WTC11 (cell line): ENCODE data around the gene FDXR. TPM values are rescaled to one million over a fixed set of nuclear protein-coding genes. Genes with fewer than 3 reads are reported as not detected.

Experiments
- ATAC-seq: fragments of 200-7000 bp; cut with Tn5 transposase; 2 replicates; pipeline ENCODE4 v1.10.0; 2021; ENCODE audit warnings: mild to moderate bottlenecking, moderate library complexity
- CTCF ChIA-PET: fragments of 300-600 bp; sonication (Branson Sonifier 250); formaldehyde crosslinking; loops from one replicate; lab custom pipeline; 2021; ENCODE audit warnings: antibody characterized with exemption; lab: Charles Lee
- POLR2A ChIA-PET: fragments of 350-600 bp; sonication (Branson Sonifier 250); formaldehyde crosslinking; loops from one replicate; lab custom pipeline; 2021; ENCODE audit warnings: antibody characterized with exemption; lab: Charles Lee
- DNase-seq: peaks from one replicate; pipeline ENCODE4 v3.0.0; 2021; ENCODE audit warnings: low spot score
- H3K27ac Mint-ChIP-seq: 2 replicates; pipeline ENCODE4 v1.8.0; 2021; ENCODE audit warnings: mixed read lengths
- H3K27me3 Mint-ChIP-seq: 2 replicates; pipeline ENCODE4 v1.8.0; 2021; ENCODE audit warnings: low read depth, mild to moderate bottlenecking, moderate library complexity, mixed read lengths
- H3K36me3 Mint-ChIP-seq: 2 replicates; pipeline ENCODE4 v1.8.0; 2021; ENCODE audit warnings: mixed read lengths
- H3K4me1 Mint-ChIP-seq: 2 replicates; pipeline ENCODE4 v1.8.0; 2022; ENCODE audit warnings: mixed read lengths
- H3K4me3 Mint-ChIP-seq: 2 replicates; pipeline ENCODE4 v1.8.0; 2021; ENCODE audit warnings: mild to moderate bottlenecking, moderate library complexity, mixed read lengths
- H3K9me3 Mint-ChIP-seq: 2 replicates; pipeline ENCODE4 v1.8.0; 2021; ENCODE audit warnings: mixed read lengths
- ATF1 ChIP-seq: sonication (generic); formaldehyde crosslinking; IDR thresholded peaks from 2 replicates; pipeline ENCODE4 v1.8.1; 2023; ENCODE audit warnings: mild to moderate bottlenecking, moderate library complexity, missing genetic modification reagents
- ETV6 ChIP-seq: sonication (generic); formaldehyde crosslinking; IDR thresholded peaks from 2 replicates; pipeline ENCODE4 v1.8.1; 2022; ENCODE audit warnings: mild to moderate bottlenecking, missing genetic modification reagents
- HMGA2 ChIP-seq: fragments of 250-450 bp; sonication (Bioruptor Pico); IDR thresholded peaks from 2 replicates; pipeline ENCODE4 v1.4.0; 2021; ENCODE audit warnings: mild to moderate bottlenecking, moderate library complexity
- IRF2 ChIP-seq: sonication (generic); formaldehyde crosslinking; IDR thresholded peaks from 2 replicates; pipeline ENCODE4 v1.8.0; 2022; ENCODE audit warnings: low read depth, missing genetic modification reagents, borderline replicate concordance
- JUN ChIP-seq: sonication (generic); formaldehyde crosslinking; IDR thresholded peaks from 2 replicates; pipeline ENCODE4 v1.8.0; 2023; ENCODE audit warnings: mild to moderate bottlenecking, missing genetic modification reagents
- NFE2L1 ChIP-seq: sonication (generic); formaldehyde crosslinking; IDR thresholded peaks from 2 replicates; pipeline ENCODE4 v1.8.1; 2023; ENCODE audit warnings: missing genetic modification reagents
- OVOL2 ChIP-seq: fragments of 250-450 bp; sonication (Bioruptor Pico); IDR thresholded peaks from 2 replicates; pipeline ENCODE4 v1.9.0; 2021; ENCODE audit warnings: mild to moderate bottlenecking, borderline replicate concordance
- PREB ChIP-seq: sonication (generic); formaldehyde crosslinking; IDR thresholded peaks from 2 replicates; pipeline ENCODE4 v1.8.1; 2022; ENCODE audit warnings: mild to moderate bottlenecking, missing genetic modification reagents, moderate library complexity, borderline replicate concordance
- PRRX2 ChIP-seq: fragments of 250-450 bp; sonication (Bioruptor Pico); IDR thresholded peaks from 2 replicates; pipeline ENCODE4 v1.8.0; 2021; ENCODE audit warnings: mild to moderate bottlenecking
- RELA ChIP-seq: sonication (generic); formaldehyde crosslinking; IDR thresholded peaks from 2 replicates; pipeline ENCODE4 v1.8.1; 2022; ENCODE audit warnings: missing genetic modification reagents, mild to moderate bottlenecking, borderline replicate concordance
- SMAD3 ChIP-seq: sonication (generic); formaldehyde crosslinking; IDR thresholded peaks from 2 replicates; pipeline ENCODE4 v1.8.0; 2022; ENCODE audit warnings: missing genetic modification reagents, mild to moderate bottlenecking, borderline replicate concordance
- SMAD4 ChIP-seq: sonication (generic); formaldehyde crosslinking; IDR thresholded peaks from 2 replicates; pipeline ENCODE4 v1.8.0; 2022; ENCODE audit warnings: mild to moderate bottlenecking, missing genetic modification reagents
- TEAD4 ChIP-seq: sonication (generic); formaldehyde crosslinking; IDR thresholded peaks from 2 replicates; pipeline ENCODE4 v1.8.0; 2022; ENCODE audit warnings: mild to moderate bottlenecking, missing genetic modification reagents
- ZBTB21 ChIP-seq: sonication (generic); formaldehyde crosslinking; IDR thresholded peaks from 2 replicates; pipeline ENCODE4 v1.8.1; 2023; ENCODE audit warnings: mild to moderate bottlenecking, missing genetic modification reagents, borderline replicate concordance
- ZNF121 ChIP-seq: sonication (generic); formaldehyde crosslinking; IDR thresholded peaks from 2 replicates; pipeline ENCODE4 v1.8.0; 2023; ENCODE audit warnings: missing genetic modification reagents
- ZNF263 ChIP-seq: sonication (generic); formaldehyde crosslinking; IDR thresholded peaks from 2 replicates; pipeline ENCODE4 v1.8.1; 2022; ENCODE audit warnings: low read depth, mild to moderate bottlenecking, moderate library complexity, missing genetic modification reagents
- ZNF423 ChIP-seq: fragments of 250-450 bp; sonication (Bioruptor Pico); IDR thresholded peaks from 2 replicates; pipeline ENCODE4 v2.1.2; 2022; ENCODE audit warnings: mild to moderate bottlenecking, moderate library complexity
- total RNA-seq: library from RNA; stranded (reverse); gene quantifications from 3 replicates; pipeline ENCODE4 v1.2.3, GENCODE V29; 2021
- TF ChIP-seq, protein P1 (sequence below): fragments of 250-450 bp; sonication (Bioruptor Pico); IDR thresholded peaks from 2 replicates; pipeline ENCODE4 v1.9.0; 2021; ENCODE audit warnings: moderate library complexity, mild to moderate bottlenecking, inconsistent platforms, borderline replicate concordance
- TF ChIP-seq, protein P2 (sequence below): sonication (generic); formaldehyde crosslinking; IDR thresholded peaks from 2 replicates; pipeline ENCODE4 v1.8.1; 2022; ENCODE audit warnings: low read depth, mild to moderate bottlenecking, moderate library complexity, missing genetic modification reagents, borderline replicate concordance
- TF ChIP-seq, protein P3 (sequence below): sonication (generic); formaldehyde crosslinking; IDR thresholded peaks from 2 replicates; pipeline ENCODE4 v1.8.1; 2023; ENCODE audit warnings: mild to moderate bottlenecking, missing genetic modification reagents, borderline replicate concordance
- TF ChIP-seq, protein P4 (sequence below): sonication (generic); formaldehyde crosslinking; IDR thresholded peaks from 2 replicates; pipeline ENCODE4 v1.8.0; 2022; ENCODE audit warnings: mild to moderate bottlenecking, missing genetic modification reagents

Gene FDXR
- total RNA-seq, 1 experiment from 2014 or later = 52.8 TPM

DNA sequence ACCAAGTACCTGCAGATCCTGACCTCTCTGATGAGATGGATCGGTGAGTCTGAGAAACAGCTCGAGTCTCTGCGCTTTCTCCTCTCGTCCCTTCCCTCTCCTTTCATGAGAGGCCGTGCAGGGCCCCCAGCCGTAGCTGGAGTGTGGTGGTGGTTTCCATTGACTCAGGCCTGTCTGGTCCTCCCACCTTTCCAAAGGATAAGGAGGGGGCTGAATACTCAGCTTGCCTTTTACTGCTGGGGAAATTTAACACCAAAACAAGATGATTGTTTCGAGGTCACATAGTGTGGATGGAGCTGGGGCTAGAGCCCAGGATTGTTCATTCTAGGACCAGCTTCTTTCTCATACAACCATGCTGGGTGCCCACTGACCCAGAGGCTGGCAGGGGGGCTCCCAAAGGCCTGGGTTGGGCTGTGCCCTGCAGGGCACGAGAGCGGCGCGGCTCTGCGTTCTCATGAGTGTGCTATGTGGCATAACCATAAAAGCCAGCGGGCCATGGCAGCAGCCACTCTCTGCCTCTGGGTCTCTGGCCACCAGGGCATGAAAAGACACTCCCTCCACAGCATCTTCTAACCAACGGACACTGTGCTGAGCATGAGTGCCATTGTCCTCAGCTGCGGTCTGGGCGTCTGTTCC is 52.9 kb downstream of the FDXR start:
- H3K27me3 Mint-ChIP-seq = peaks cover 2% of the 10 kb centered on the region; the same call in 1 of the 2 replicates
- no peaks in the 10 kb centered on the region; the same call in 1 of the 2 replicates for H3K36me3 Mint-ChIP-seq
- no peak for ATAC-seq
- DNase-seq = no peak
- no peaks in the 10 kb centered on the region for H3K4me1 Mint-ChIP-seq
- H3K27ac Mint-ChIP-seq = no peak overlapping the region
- TF ChIP-seq, protein P1, sequence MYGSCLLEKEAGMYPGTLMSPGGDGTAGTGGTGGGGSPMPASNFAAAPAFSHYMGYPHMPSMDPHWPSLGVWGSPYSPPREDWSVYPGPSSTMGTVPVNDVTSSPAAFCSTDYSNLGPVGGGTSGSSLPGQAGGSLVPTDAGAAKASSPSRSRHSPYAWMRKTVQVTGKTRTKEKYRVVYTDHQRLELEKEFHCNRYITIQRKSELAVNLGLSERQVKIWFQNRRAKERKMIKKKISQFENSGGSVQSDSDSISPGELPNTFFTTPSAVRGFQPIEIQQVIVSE (CRISPR knock-in tag) = no peak
- TF ChIP-seq ZNF121 (CRISPR knock-in tag) (no peak), HMGA2 (CRISPR knock-in tag) (no peak), ZNF423 (CRISPR knock-in tag) (no peak), RELA (CRISPR knock-in tag) (no peak)
- TF ChIP-seq, protein P2, sequence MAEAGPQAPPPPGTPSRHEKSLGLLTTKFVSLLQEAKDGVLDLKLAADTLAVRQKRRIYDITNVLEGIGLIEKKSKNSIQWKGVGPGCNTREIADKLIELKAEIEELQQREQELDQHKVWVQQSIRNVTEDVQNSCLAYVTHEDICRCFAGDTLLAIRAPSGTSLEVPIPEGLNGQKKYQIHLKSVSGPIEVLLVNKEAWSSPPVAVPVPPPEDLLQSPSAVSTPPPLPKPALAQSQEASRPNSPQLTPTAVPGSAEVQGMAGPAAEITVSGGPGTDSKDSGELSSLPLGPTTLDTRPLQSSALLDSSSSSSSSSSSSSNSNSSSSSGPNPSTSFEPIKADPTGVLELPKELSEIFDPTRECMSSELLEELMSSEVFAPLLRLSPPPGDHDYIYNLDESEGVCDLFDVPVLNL (CRISPR knock-in tag) = no peak
- no peak overlapping the region for H3K4me3 Mint-ChIP-seq
- no peaks in the 10 kb centered on the region for H3K9me3 Mint-ChIP-seq
- ChIA-PET POLR2A (no interaction called here), CTCF (interaction anchor here (0.9 to 1.5 kb wide), 3 partner anchors 20 to 41 kb away, joined by 3 read pairs; no protein-coding TSS in a partner anchor)

DNA sequence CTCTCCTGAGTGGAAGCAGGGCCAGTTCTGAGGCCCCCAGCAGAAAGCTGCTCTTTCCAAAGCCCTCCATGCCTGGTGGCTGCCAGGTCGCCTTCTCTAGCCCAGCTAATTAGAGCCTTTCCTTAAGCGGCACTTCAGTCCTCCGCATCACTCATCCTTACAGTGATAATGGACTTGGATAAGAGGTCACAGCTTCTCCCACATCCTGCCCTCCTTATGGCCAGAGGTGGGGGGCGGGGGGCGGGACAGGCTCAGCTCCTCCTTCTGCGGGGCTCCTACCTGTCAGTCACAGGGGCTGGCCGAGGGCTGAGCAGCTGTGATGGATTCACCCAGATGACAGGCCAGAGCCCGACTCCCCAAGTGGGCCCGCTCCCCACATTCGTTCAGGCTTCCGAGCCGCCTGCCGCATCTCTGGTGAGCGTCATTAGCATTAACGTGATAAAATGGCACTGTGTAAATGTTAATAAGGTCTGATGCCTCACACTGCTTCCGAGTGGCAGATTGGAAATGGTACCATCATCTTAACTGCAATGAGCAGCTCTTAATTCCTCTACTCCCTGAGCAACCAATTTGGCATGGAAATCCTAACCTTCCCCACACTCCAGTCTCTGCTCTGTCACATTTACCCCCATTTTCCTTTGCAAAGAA is 54.4 kb downstream of the FDXR start:
- H3K27me3 Mint-ChIP-seq = peaks cover 2% of the 10 kb centered on the region; the same call in 1 of the 2 replicates
- H3K4me3 Mint-ChIP-seq = no peak overlapping the region
- no peak for ATAC-seq
- TF ChIP-seq SMAD3 (CRISPR knock-in tag) (no peak), ATF1 (CRISPR knock-in tag) (no peak), TEAD4 (CRISPR knock-in tag) (no peak), JUN (CRISPR knock-in tag) (no peak), OVOL2 (CRISPR knock-in tag) (no peak), ZNF263 (CRISPR knock-in tag) (no peak), ETV6 (no peak), PREB (CRISPR knock-in tag) (no peak), NFE2L1 (no peak), IRF2 (no peak), PRRX2 (CRISPR knock-in tag) (no peak), SMAD4 (CRISPR knock-in tag) (no peak), ZBTB21 (CRISPR knock-in tag) (no peak)
- TF ChIP-seq, protein P3, sequence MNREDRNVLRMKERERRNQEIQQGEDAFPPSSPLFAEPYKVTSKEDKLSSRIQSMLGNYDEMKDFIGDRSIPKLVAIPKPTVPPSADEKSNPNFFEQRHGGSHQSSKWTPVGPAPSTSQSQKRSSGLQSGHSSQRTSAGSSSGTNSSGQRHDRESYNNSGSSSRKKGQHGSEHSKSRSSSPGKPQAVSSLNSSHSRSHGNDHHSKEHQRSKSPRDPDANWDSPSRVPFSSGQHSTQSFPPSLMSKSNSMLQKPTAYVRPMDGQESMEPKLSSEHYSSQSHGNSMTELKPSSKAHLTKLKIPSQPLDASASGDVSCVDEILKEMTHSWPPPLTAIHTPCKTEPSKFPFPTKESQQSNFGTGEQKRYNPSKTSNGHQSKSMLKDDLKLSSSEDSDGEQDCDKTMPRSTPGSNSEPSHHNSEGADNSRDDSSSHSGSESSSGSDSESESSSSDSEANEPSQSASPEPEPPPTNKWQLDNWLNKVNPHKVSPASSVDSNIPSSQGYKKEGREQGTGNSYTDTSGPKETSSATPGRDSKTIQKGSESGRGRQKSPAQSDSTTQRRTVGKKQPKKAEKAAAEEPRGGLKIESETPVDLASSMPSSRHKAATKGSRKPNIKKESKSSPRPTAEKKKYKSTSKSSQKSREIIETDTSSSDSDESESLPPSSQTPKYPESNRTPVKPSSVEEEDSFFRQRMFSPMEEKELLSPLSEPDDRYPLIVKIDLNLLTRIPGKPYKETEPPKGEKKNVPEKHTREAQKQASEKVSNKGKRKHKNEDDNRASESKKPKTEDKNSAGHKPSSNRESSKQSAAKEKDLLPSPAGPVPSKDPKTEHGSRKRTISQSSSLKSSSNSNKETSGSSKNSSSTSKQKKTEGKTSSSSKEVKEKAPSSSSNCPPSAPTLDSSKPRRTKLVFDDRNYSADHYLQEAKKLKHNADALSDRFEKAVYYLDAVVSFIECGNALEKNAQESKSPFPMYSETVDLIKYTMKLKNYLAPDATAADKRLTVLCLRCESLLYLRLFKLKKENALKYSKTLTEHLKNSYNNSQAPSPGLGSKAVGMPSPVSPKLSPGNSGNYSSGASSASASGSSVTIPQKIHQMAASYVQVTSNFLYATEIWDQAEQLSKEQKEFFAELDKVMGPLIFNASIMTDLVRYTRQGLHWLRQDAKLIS (CRISPR knock-in tag) = no peak
- TF ChIP-seq, protein P4, sequence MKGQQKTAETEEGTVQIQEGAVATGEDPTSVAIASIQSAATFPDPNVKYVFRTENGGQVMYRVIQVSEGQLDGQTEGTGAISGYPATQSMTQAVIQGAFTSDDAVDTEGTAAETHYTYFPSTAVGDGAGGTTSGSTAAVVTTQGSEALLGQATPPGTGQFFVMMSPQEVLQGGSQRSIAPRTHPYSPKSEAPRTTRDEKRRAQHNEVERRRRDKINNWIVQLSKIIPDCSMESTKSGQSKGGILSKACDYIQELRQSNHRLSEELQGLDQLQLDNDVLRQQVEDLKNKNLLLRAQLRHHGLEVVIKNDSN = no peak
- CTCF ChIA-PET = interaction anchor here (1.1 to 1.6 kb wide), 6 partner anchors 25 to 101 kb away, joined by 3 to 9 read pairs (median 4); no protein-coding TSS in a partner anchor
- POLR2A ChIA-PET = interaction anchor here (0.6 kb wide), 1 partner anchor 395 kb away, joined by 4 read pairs; no protein-coding TSS in a partner anchor
- H3K4me1 Mint-ChIP-seq = no peaks in the 10 kb centered on the region
- no peak overlapping the region; the same call in 1 of the 2 replicates for H3K27ac Mint-ChIP-seq
- DNase-seq = no peak
- no peaks in the 10 kb centered on the region; the same call in 1 of the 2 replicates for H3K36me3 Mint-ChIP-seq
- H3K9me3 Mint-ChIP-seq = no peaks in the 10 kb centered on the region
